ENCODE results near the gene ARHGAP9.

DNA sequence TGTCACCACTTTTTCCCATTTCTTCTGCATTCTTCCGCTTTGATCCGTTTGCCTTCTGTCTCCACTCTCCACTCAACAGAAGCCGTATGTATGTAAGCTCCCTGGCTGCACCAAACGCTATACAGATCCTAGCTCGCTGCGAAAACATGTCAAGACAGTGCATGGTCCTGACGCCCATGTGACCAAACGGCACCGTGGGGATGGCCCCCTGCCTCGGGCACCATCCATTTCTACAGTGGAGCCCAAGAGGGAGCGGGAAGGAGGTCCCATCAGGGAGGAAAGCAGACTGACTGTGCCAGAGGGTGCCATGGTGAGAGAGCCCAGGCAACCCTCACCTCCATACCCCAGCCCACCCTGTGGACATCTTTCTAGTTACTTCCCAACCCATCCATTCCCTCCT lies 11.8 kb downstream of the ARHGAP9 start:
- no peak for TF ChIP-seq EZH2phosphoT487 (conservative IDR thresholded peaks at IDR 0.05; ENCODE audit: low read length)
- TF ChIP-seq, protein P1, sequence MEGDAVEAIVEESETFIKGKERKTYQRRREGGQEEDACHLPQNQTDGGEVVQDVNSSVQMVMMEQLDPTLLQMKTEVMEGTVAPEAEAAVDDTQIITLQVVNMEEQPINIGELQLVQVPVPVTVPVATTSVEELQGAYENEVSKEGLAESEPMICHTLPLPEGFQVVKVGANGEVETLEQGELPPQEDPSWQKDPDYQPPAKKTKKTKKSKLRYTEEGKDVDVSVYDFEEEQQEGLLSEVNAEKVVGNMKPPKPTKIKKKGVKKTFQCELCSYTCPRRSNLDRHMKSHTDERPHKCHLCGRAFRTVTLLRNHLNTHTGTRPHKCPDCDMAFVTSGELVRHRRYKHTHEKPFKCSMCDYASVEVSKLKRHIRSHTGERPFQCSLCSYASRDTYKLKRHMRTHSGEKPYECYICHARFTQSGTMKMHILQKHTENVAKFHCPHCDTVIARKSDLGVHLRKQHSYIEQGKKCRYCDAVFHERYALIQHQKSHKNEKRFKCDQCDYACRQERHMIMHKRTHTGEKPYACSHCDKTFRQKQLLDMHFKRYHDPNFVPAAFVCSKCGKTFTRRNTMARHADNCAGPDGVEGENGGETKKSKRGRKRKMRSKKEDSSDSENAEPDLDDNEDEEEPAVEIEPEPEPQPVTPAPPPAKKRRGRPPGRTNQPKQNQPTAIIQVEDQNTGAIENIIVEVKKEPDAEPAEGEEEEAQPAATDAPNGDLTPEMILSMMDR (IDR thresholded peaks at IDR 0.05; ENCODE audit: insufficient read depth, low read length, poor library complexity, severe bottlenecking), result no peak

Measured in SU-DHL-6 (cell line).